Measurements from ENCODE around the gene CHRNB1.
A peak's percentile ranks its signal among the peaks of the same experiment; 100 is the strongest.

CHRNB1 gene

DNA sequence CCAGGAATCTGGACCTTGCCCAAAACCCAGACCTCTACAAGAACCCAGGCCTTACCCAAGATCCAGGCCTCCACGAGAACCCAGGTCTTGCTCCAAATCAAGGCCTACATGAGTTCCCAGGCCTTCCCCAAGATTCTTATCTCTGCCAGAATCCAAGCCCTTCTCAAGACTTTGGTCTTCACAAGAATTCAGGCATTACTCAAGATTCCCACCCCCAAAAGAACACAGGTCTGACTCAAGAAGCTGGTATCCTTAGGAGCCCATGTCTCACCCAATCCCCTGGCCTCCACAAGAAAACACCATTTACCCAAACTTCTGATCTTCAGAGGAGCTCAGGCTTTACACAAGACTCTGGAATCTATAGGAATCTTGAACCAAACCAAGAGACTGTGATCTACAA lies 13.6 kb upstream of the CHRNB1 start:
- H3K4me1 ChIP-seq (ENCODE audit: control insufficient read depth in 1 of 2, insufficient read depth in 2 of 2, low read length in 2 of 2) = peaks cover 2% of the 10 kb centered on the region in 2 experiments
- H3K14ac ChIP-seq (ENCODE audit: low read length) = no peak overlapping the region
- peaks cover 3% of the 10 kb centered on the region for H3K9me3 ChIP-seq (ENCODE audit: insufficient read depth, low read depth, low read length)
- H3K36me3 ChIP-seq (ENCODE audit: control insufficient read depth in 1 of 2, insufficient read depth in 2 of 2, low read length in 2 of 2) = no peaks in the 10 kb centered on the region
- H3K79me2 ChIP-seq (ENCODE audit: control insufficient read depth, insufficient read depth, low read length, poor library complexity) = peaks cover 2% of the 10 kb centered on the region
- no peak overlapping the region for H3K4me3 ChIP-seq (ENCODE audit: low read depth, low read length)
- H3K9ac ChIP-seq (ENCODE audit: low read length) = no peak overlapping the region
- no peak overlapping the region for H3K23ac ChIP-seq (ENCODE audit: low read length)
- DNase-seq = no peak
- peaks cover 6% of the 10 kb centered on the region for H3K79me1 ChIP-seq (ENCODE audit: low read length)
- no peak overlapping the region for H3K27ac ChIP-seq (ENCODE audit: low read depth, low read length)
- H3K4me2 ChIP-seq (ENCODE audit: low read length) = no peak overlapping the region
- H3K18ac ChIP-seq (ENCODE audit: low read length) = no peak overlapping the region
- no peak overlapping the region for H2BK5ac ChIP-seq (ENCODE audit: low read depth, low read length, poor library complexity)
- no peaks in the 10 kb centered on the region for H3K27me3 ChIP-seq (ENCODE audit: insufficient read depth, low read length)
- H4K8ac ChIP-seq (ENCODE audit: low read depth, low read length) = no peak overlapping the region
- no peak overlapping the region for H2AFZ ChIP-seq (ENCODE audit: insufficient read depth, low read length, poor library complexity)
- H4K12ac ChIP-seq (ENCODE audit: low read depth, low read length) = no peak overlapping the region
- WGBS (ENCODE audit: extremely low coverage, insufficient coverage, insufficient read length) = no CpG with 5 or more reads among the region's 1 CpG
- H4K91ac ChIP-seq (ENCODE audit: low read depth, low read length) = no peak overlapping the region
- H2AK5ac ChIP-seq (ENCODE audit: low read length) = no peak overlapping the region
- H2BK120ac ChIP-seq (ENCODE audit: insufficient read depth, low read length, poor library complexity) = no peak overlapping the region
- no peak overlapping the region for H2BK12ac ChIP-seq (ENCODE audit: low read length)
- no peak overlapping the region for H3K4ac ChIP-seq (ENCODE audit: low read depth, low read length)

DNA sequence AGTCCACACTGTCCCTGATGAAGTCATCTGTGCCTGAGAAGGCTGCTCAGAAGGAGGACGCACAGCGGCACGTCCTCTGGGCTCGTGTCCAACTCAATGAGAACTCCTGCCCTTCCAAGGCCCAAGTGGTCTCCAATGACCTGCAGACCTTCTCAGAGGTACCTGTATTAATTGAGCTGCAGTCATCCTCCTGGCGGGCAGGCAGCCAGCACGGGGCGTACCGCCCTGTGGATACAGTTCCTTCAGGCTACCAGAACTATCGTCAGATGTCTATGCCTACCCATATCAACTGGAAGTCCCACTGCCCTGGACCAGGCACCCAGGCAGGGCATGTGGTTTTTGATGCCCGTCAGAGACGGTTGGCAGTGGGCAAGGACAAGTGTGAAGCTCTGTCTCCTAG lies 12.6 kb upstream of the CHRNB1 start:
- H3K14ac ChIP-seq (ENCODE audit: low read length) = no peak overlapping the region
- no peak overlapping the region for H4K12ac ChIP-seq (ENCODE audit: low read depth, low read length)
- no peak overlapping the region for H3K18ac ChIP-seq (ENCODE audit: low read length)
- H3K9ac ChIP-seq (ENCODE audit: low read length) = no peak overlapping the region
- peaks cover 8 to 10% of the 10 kb centered on the region in 2 experiments for H3K4me1 ChIP-seq (ENCODE audit: control insufficient read depth in 1 of 2, insufficient read depth in 2 of 2, low read length in 2 of 2)
- no peak overlapping the region for H3K4me3 ChIP-seq (ENCODE audit: low read depth, low read length)
- H3K79me2 ChIP-seq (ENCODE audit: control insufficient read depth, insufficient read depth, low read length, poor library complexity) = peaks cover 2% of the 10 kb centered on the region
- no peak overlapping the region for H3K27ac ChIP-seq (ENCODE audit: low read depth, low read length)
- peaks cover 5% of the 10 kb centered on the region for H3K9me3 ChIP-seq (ENCODE audit: insufficient read depth, low read depth, low read length)
- peaks cover 12% of the 10 kb centered on the region for H3K79me1 ChIP-seq (ENCODE audit: low read length)
- H2AFZ ChIP-seq (ENCODE audit: insufficient read depth, low read length, poor library complexity) = no peak overlapping the region
- no peak overlapping the region for H2BK120ac ChIP-seq (ENCODE audit: insufficient read depth, low read length, poor library complexity)
- H3K4ac ChIP-seq (ENCODE audit: low read depth, low read length) = no peak overlapping the region
- H4K8ac ChIP-seq (ENCODE audit: low read depth, low read length) = no peak overlapping the region
- no peak overlapping the region for H3K23ac ChIP-seq (ENCODE audit: low read length)
- H3K36me3 ChIP-seq (ENCODE audit: control insufficient read depth in 1 of 2, insufficient read depth in 2 of 2, low read length in 2 of 2) = no peaks in the 10 kb centered on the region
- H2BK12ac ChIP-seq (ENCODE audit: low read length) = no peak overlapping the region
- H3K27me3 ChIP-seq (ENCODE audit: insufficient read depth, low read length) = no peaks in the 10 kb centered on the region
- H2AK5ac ChIP-seq (ENCODE audit: low read length) = no peak overlapping the region
- H3K4me2 ChIP-seq (ENCODE audit: low read length) = no peak overlapping the region
- H4K91ac ChIP-seq (ENCODE audit: low read depth, low read length) = no peak overlapping the region
- H2BK5ac ChIP-seq (ENCODE audit: low read depth, low read length, poor library complexity) = no peak overlapping the region
- no CpG with 5 or more reads among the region's 11 CpGs for WGBS (ENCODE audit: extremely low coverage, insufficient coverage, insufficient read length)
- DNase-seq = no peak

- no peak overlapping the region for H3K23ac ChIP-seq (ENCODE audit: low read length)
- H2BK12ac ChIP-seq (ENCODE audit: low read length) = no peak overlapping the region
- peaks cover 5% of the 10 kb centered on the region for H3K9me3 ChIP-seq (ENCODE audit: insufficient read depth, low read depth, low read length)
- peak overlapping the region; percentile 55 for H3K18ac ChIP-seq (ENCODE audit: low read length)
- H3K27ac ChIP-seq (ENCODE audit: low read depth, low read length) = peak overlapping the region; percentile 45
- peak overlapping the region; percentile 53 for H3K4me3 ChIP-seq (ENCODE audit: low read depth, low read length)
- peak overlapping the region; percentile 94 for H3K4me2 ChIP-seq (ENCODE audit: low read length)
- peak overlapping the region; percentile 53 for H2AFZ ChIP-seq (ENCODE audit: insufficient read depth, low read length, poor library complexity)
- WGBS (ENCODE audit: extremely low coverage, insufficient coverage, insufficient read length) = no CpG with 5 or more reads among the region's 49 CpGs
- H4K91ac ChIP-seq (ENCODE audit: low read depth, low read length) = peak overlapping the region; percentile 62
- peak; percentile 35 to 59 for DNase-seq
- peak overlapping the region; percentile 74 for H4K8ac ChIP-seq (ENCODE audit: low read depth, low read length)
- H3K36me3 ChIP-seq (ENCODE audit: control insufficient read depth in 1 of 2, insufficient read depth in 2 of 2, low read length in 2 of 2) = no peaks in the 10 kb centered on the region
- H3K4me1 ChIP-seq (ENCODE audit: control insufficient read depth in 1 of 2, insufficient read depth in 2 of 2, low read length in 2 of 2) = peaks cover 25 to 33% of the 10 kb centered on the region in 2 experiments
- peak overlapping the region; percentile 20 for H2BK5ac ChIP-seq (ENCODE audit: low read depth, low read length, poor library complexity)
- peaks cover 18% of the 10 kb centered on the region for H3K27me3 ChIP-seq (ENCODE audit: insufficient read depth, low read length)
- H3K79me1 ChIP-seq (ENCODE audit: low read length) = peaks cover 18% of the 10 kb centered on the region
- H4K12ac ChIP-seq (ENCODE audit: low read depth, low read length) = peak overlapping the region; percentile 62
- H3K79me2 ChIP-seq (ENCODE audit: control insufficient read depth, insufficient read depth, low read length, poor library complexity) = peaks cover 4% of the 10 kb centered on the region
- peak overlapping the region; percentile 52 for H3K14ac ChIP-seq (ENCODE audit: low read length)
- H2BK120ac ChIP-seq (ENCODE audit: insufficient read depth, low read length, poor library complexity) = peak overlapping the region; percentile 57
- H3K4ac ChIP-seq (ENCODE audit: low read depth, low read length) = peak overlapping the region; percentile 27
- H2AK5ac ChIP-seq (ENCODE audit: low read length) = peak overlapping the region; percentile 73
- H3K9ac ChIP-seq (ENCODE audit: low read length) = peak overlapping the region; percentile 31
Observed at GRCh38 chr17:7435676-7436555, 8.9 kb upstream of the CHRNB1 start.

- peak overlapping the region; percentile 62 for H4K91ac ChIP-seq (ENCODE audit: low read depth, low read length)
- no peak overlapping the region for H3K27ac ChIP-seq (ENCODE audit: low read depth, low read length)
- H3K4ac ChIP-seq (ENCODE audit: low read depth, low read length) = peak overlapping the region; percentile 10
- no peak overlapping the region for H2BK12ac ChIP-seq (ENCODE audit: low read length)
- peak overlapping the region; percentile 6 for H2BK120ac ChIP-seq (ENCODE audit: insufficient read depth, low read length, poor library complexity)
- peak overlapping the region; percentile 94 for H3K4me2 ChIP-seq (ENCODE audit: low read length)
- peak overlapping the region; percentile 68 for H2AFZ ChIP-seq (ENCODE audit: insufficient read depth, low read length, poor library complexity)
- H3K79me2 ChIP-seq (ENCODE audit: control insufficient read depth, insufficient read depth, low read length, poor library complexity) = peaks cover 4% of the 10 kb centered on the region
- H4K8ac ChIP-seq (ENCODE audit: low read depth, low read length) = peak overlapping the region; percentile 74
- H3K4me1 ChIP-seq (ENCODE audit: control insufficient read depth in 1 of 2, insufficient read depth in 2 of 2, low read length in 2 of 2) = peaks cover 25 to 33% of the 10 kb centered on the region in 2 experiments
- peak overlapping the region; percentile 22 for H4K12ac ChIP-seq (ENCODE audit: low read depth, low read length)
- H3K79me1 ChIP-seq (ENCODE audit: low read length) = peaks cover 18% of the 10 kb centered on the region
- H3K27me3 ChIP-seq (ENCODE audit: insufficient read depth, low read length) = peaks cover 18% of the 10 kb centered on the region
- H3K9ac ChIP-seq (ENCODE audit: low read length) = no peak overlapping the region
- H3K18ac ChIP-seq (ENCODE audit: low read length) = peak overlapping the region; percentile 31
- peak; percentile 97 for DNase-seq
- no peaks in the 10 kb centered on the region for H3K36me3 ChIP-seq (ENCODE audit: control insufficient read depth in 1 of 2, insufficient read depth in 2 of 2, low read length in 2 of 2)
- no CpG with 5 or more reads among the region's 92 CpGs for WGBS (ENCODE audit: extremely low coverage, insufficient coverage, insufficient read length)
- H3K4me3 ChIP-seq (ENCODE audit: low read depth, low read length) = peak overlapping the region; percentile 53
- H3K9me3 ChIP-seq (ENCODE audit: insufficient read depth, low read depth, low read length) = peaks cover 5% of the 10 kb centered on the region
- no peak overlapping the region for H2BK5ac ChIP-seq (ENCODE audit: low read depth, low read length, poor library complexity)
- H3K14ac ChIP-seq (ENCODE audit: low read length) = peak overlapping the region; percentile 16
- peak overlapping the region; percentile 50 for H2AK5ac ChIP-seq (ENCODE audit: low read length)
- no peak overlapping the region for H3K23ac ChIP-seq (ENCODE audit: low read length)
Observed at GRCh38 chr17:7436556-7437368, 8.1 kb upstream of the CHRNB1 start.

Measured in trophoblast cell (in vitro differentiated cells and primary cell).